ENCODE measurements around the gene KRT27.
"Not testable (repeated sequence)": the region's sequence is repeated elsewhere in the genome, so short reads cannot be mapped to it uniquely, and the experiment has no call there.

KRT27 gene

GRCh38 chr17:40782450-40782849 lies at the start of gene KRT27:
TSS of gene KRT27 (minus strand) at chr17:40782550. CDS start at chr17:40782493, 57 bp downstream.
- no peak for DNase-seq (ENCODE audit: low read depth, low spot score)

DNA sequence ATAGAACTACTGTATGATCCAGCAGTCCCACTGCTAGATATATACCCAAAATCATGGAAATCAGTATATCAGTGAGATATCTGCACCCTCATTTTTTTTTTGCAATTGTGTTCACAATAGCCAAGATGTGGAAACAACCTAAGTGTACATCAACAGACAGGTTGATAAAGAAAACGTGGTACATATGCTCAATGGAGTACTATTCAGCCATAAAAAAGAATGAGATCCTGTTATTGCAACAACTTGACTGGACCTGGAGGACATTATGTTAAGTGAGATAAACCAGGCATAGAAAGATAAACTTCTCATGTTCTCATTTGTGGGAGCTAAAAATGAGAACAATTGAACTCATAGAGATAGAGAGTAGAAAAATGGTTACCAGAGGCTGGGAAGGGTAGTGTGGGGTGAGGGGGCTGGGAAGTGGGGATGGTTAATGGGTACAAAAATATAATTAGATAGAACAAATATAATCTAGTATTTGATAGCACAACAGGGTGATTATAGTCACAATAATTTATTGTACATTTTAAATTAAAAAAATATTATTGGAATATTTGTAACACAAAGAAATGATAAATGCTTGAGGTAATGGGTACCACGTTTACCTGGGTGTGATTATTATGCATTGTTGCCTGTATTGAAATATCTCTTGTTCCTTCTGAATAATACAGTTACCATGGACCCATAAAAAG lies 47.9 kb upstream of the KRT27 start:
- DNase-seq (ENCODE audit: low read depth, low spot score): no peak

DNA sequence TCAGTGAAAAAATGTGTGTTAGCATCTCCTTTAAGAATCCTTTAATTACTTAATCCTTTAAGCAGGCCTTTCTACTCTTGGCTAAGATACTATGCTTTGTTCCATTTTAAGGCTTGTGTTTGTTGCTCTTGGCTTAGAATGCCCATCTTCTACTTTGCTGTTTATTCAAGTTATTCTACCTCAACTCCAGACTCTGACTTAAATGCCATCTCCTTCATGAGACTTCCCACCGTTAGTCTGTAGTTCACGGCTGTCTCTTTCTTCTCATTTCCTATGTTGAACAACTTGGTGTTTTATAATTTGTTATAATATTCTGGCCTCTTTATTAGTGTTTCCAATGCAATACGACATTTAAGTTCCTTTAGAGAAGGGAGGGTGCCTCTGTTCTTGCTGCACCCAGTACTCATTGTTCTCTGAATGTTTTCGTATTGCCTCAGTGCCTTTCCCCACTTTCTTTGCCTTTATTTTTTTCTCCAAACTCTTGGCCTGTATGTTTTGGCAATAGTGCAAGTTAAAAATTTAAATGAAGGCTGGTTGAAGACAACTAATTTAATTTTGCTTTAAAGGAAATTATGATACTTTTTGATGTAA lies 46.2 kb upstream of the KRT27 start:
- DNase-seq (ENCODE audit: low read depth, low spot score): no peak

DNA sequence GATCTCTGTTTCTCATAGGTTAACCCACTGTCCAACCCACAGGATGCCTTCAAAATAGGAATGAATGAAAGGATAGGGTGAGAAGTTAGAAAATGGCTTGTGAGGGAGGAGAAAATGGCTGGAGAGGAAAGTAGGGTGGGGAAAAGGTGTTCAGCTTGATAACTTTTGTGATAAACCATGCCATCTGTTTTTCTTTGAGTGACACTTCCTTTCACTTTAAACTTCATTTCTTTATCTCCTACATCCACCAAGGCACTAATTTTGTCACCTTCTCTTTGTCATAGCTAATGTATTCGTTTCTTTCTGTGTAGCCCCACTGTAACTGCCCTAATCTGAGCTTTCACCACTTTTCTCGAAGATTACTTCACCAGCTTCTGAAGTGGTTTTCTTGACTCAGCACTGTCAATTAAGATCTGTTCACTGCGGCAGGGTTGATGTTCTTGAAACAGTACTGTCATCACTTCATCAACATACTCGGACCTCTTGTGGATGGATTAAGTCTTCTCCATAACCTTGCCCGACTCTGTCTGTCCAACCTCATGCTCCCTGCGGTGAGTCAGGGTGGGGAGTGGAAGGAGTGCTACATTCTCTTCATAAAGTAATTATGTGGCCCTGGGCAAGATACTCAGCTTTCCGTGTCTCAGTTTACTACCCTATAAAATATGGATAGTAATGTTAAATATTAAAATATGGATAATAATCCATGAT lies 45.5 kb upstream of the KRT27 start:
- DNase-seq (ENCODE audit: low read depth, low spot score): no peak

DNA sequence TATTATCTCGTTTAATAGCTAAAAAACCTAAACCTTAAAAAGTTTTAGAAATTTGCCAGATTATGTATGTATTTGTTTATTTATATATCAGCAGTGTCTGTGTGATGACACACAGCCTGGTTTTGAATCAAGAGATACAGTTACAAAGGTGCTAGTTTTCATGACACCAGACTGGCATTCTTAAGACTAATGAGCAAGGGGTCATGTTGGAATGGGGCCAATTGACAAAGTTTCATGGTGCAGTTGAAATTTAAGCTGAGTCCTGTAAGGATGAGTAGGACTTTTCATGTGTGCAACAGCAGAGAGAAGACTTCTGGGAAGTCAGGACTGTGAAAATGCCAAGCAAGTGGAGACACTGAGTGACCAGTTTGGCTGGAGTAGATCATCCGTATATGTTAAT lies 43.2 kb upstream of the KRT27 start:
- DNase-seq (ENCODE audit: low read depth, low spot score): no peak

- DNase-seq (ENCODE audit: low read depth, low spot score): no peak
Measured at GRCh38 chr17:40824015-40824832, 41.9 kb upstream of the KRT27 start.

DNA sequence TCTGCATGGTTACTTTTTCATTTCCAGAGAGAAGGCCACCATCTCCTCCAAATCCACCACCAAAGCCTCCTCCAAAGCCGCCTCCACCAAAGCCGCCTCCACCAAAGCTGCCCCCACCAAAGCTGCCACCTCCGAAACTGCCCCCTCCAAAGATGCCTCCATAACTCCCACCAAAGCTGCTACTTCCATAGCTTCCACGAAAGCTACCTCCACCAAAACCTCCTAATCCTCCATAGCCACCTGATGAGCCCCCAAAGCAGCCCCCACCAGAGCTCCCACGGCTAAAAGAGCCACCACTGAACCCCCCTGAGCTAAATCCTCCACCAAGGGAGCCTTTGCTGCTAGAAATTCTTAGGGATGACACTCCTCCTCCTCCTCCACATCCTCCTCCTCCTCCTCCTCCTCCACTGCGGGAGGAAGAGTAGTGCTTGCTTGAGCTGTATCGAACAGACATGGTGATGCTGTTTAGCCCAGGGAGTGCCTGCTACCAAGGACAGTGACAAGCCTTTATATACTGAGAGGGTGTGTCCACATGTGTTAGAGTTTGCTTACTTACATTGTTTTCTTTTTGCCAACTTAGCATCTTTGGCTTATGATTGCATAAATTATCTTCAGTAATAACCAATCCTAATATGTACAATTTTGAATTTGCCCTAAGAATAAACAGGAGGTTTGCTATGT lies 39.9 kb upstream of the KRT27 start, which contains the start of gene KRT10:
Gene KRT10, minus strand, starts transcription at position 483 of the 681 bp plus-strand sequence. Its CDS starts 29 bp downstream, at position 454.
- DNase-seq (ENCODE audit: low read depth, low spot score): no peak

- no peak for DNase-seq (ENCODE audit: low read depth, low spot score)
Measured at GRCh38 chr17:40821536-40821935, 39.2 kb upstream of the KRT27 start.

DNA sequence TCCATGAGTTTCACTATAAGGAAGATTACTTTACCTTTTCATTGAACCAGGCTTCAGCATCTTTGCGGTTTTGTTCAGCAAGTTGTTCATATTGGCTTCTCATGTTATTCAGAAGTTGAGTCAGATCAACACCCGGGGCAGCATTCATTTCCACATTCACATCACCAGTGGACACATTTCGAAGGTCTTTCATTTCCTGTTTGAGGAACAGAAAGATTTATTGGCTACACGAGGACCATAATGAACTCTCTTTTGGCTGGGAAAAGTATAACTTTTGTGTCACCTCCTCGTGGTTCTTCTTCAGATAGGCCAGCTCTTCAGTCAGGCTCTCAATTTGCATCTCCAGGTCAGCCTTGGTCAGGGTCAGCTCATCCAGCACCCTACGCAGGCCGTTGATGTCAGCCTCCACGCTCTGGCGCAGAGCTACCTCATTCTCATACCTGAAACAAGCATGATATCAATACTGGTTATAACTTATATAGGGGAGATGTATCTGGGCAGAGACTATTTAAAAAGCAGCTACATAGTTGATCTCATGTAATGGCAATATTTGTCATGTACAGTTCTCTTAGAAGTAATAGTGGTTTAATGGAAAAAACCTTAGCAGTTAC lies 38.0 kb upstream of the KRT27 start:
- DNase-seq (ENCODE audit: low read depth, low spot score): no peak

DNA sequence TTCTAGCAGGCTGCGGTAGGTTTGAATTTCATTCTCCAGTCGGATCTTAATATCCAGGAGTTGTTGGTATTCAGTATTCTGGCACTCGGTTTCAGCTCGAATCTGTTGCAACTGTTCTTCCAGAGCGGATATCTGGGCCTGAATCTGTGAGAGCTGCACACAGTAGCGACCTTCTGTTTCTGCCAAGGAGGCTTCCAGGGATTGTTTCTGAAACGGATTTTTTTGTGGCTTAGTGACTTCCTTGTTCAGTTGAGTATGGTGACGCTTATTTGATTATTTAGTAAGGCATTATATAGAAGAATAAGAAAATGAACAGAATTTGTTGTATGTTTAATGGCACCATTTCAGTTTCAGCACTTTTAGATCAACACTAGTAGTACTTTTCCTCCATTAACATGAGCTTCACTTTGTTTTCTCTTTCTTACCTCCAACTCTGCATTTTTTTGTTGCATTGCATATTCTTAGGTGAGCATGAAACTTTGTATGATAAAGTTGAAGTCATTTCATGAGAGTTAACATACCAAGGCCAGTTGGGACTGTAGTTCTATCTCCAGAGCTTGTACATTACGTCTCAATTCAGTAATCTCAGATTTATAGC lies 37.3 kb upstream of the KRT27 start:
- no peak for DNase-seq (ENCODE audit: low read depth, low spot score)

DNA sequence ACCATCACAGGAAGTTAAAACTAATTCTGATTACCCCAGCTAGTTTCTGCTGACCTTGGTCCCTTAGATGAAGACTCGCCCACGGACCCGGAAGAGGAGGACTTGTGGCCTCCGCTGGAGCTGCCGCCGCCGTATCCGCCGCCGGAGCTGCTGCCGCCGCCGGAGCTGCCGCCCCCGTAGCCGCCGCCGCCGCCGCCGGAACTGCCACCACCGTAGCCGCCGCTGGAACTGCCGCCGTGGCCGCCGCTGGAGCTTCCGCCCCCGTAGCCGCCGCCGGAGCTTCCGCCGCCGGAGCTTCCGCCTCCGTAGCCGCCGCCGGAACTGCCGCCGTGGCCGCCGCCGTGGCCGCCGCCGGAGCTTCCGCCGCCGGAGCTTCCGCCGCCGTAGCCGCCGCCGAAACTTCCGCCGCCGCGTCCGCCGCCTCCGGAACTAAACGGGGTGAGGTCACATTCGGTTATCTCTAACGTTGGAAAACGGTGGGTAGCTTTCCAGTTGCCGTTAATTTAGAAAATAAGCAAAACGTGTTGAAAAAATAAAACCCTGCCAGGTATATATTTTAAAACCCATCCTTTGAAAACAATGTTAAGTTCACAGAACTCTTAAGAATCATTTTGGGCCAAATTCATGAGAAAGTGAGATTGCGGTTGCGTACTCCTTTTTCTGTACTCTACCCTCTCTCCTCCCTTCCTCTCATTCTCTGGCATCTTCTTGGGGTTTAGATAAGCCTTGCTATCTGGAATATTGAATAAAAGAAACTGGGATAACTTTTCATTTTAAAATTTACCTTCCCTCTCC lies 36.6 kb upstream of the KRT27 start:
- peak; percentile 86 for DNase-seq (ENCODE audit: low read depth, low spot score)

GRCh38 chr17:40818343-40818732 lies 36.0 kb upstream of the KRT27 start:
- DNase-seq (ENCODE audit: low read depth, low spot score): no peak

DNA sequence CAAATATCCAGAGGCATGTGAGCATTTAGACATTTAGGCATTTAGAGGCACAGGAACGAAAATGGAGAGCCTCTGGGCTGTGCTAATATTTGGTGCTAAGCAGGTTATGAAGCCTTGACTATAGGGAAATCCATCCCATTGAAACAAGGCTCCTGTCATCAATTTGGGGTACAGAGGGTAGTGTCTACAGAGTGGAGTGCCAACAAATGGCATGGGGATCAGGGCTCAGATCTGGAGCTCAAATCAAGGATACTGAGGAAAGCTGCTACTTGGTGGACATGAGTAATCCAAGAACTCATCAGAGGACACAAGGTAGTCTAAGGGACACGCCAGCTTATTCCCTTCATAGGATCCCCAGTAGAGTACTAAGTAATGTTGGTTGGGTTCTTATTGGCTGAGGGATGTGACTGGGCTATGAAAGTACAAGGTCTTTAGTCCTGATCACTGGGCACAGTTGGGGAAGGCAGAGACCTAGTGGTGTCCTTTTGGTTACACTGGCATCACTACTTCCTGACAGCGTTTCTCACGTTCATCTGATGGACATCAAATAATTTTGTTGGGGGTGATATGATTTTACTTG lies 34.8 kb upstream of the KRT27 start:
- no peak for DNase-seq (ENCODE audit: low read depth, low spot score)

DNA sequence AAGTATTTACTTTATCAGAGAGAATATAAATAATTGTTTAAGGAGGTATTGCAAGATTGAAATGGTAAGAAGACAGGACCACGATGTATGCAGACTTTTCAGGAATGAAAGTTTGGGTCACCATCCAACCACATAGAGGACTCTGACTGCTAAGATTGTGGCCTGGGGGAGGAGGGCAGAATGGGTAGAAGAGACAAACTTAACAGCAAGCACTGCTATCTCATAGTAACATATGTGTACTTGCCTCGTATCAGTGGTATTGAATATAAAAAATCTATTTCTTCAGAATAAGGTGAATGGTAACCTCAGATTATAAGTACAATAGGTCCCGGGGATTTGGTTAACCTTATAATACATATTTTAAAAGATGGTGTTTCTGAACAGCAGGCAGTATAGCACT lies 34.2 kb upstream of the KRT27 start:
- DNase-seq (ENCODE audit: low read depth, low spot score): no peak

- DNase-seq (ENCODE audit: low read depth, low spot score): no peak
Measured at GRCh38 chr17:40815381-40815780, 33.0 kb upstream of the KRT27 start.

GRCh38 chr17:40814657-40815056 lies 32.3 kb upstream of the KRT27 start:
- DNase-seq (ENCODE audit: low read depth, low spot score): not testable (repeated sequence)

- no peak for DNase-seq (ENCODE audit: low read depth, low spot score)
Measured at GRCh38 chr17:40813804-40814203, 31.5 kb upstream of the KRT27 start.

- DNase-seq (ENCODE audit: low read depth, low spot score): no peak
Measured at GRCh38 chr17:40812639-40813038, 30.3 kb upstream of the KRT27 start.

GRCh38 chr17:40810494-40810893 lies 28.1 kb upstream of the KRT27 start:
- no peak for DNase-seq (ENCODE audit: low read depth, low spot score)
